SK-N-SH (cell line): ENCODE measurements around the gene C3orf22. TPM values are rescaled to one million over a fixed set of nuclear protein-coding genes. Genes with fewer than 3 reads are reported as not detected.

Experiments
- CTCF ChIA-PET: fragments of 300-600, 350-600 bp; formaldehyde crosslinking; extraction: SDS; loops from one replicate; lab custom pipeline; 2021; lab: Yijun Ruan, JAX
- POLR2A ChIA-PET: fragments of 350-600 bp; sonication (Branson Sonifier 250); formaldehyde crosslinking; extraction: SDS; loops from one replicate; lab custom pipeline; 2020; ENCODE audit warnings: antibody characterized with exemption, inconsistent platforms; lab: Yijun Ruan, JAX
- DNase-seq: peaks from one replicate; pipeline ENCODE4 v3.0.0; 2012
- H2AFZ ChIP-seq: fragments of 200-600 bp; sonication (generic); 2 replicates; pipeline ENCODE4 v1.8.1; 2016; ENCODE audit warnings: antibody characterized with exemption, mild to moderate bottlenecking, low read depth
- H3F3A ChIP-seq: fragments of 200-600 bp; sonication (generic); replicated peaks from 2 replicates; pipeline ENCODE3; 2016; ENCODE audit warnings: antibody characterized with exemption, mild to moderate bottlenecking; ENCODE audit not compliant: insufficient read depth
- H3K27ac ChIP-seq, 2 experiments: fragments of 200-500 bp in 1 of 2; fragments of 200-600 bp in 1 of 2; sonication (Bioruptor generic) in 1 of 2; sonication (generic), shearing (Covaris generic) in 1 of 2; 2 replicates each; pipeline versions ENCODE4 v1.5.1 to v1.6.1; 2014 to 2016; ENCODE audit warnings: low read depth in 2 of 2, inconsistent platforms in 1 of 2, low read length in 1 of 2, mild to moderate bottlenecking in 1 of 2, mixed read lengths in 1 of 2
- H3K27me3 ChIP-seq: fragments of 200-600 bp; sonication (generic), shearing (Covaris generic); 2 replicates; pipeline ENCODE4 v1.6.1; 2016; ENCODE audit warnings: mixed run types; ENCODE audit not compliant: insufficient read depth
- H3K36me3 ChIP-seq, 2 experiments: fragments of 200-500 bp in 1 of 2; fragments of 200-600 bp in 1 of 2; sonication (Bioruptor generic) in 1 of 2; sonication (generic) in 1 of 2; replicated peaks in 1 of 2; 2 replicates each; pipeline versions ENCODE3 to v1.5.1; 2014 to 2016; ENCODE audit warnings: low read length in 1 of 2, mild to moderate bottlenecking in 1 of 2; ENCODE audit not compliant: insufficient read depth in 2 of 2, control insufficient read depth in 1 of 2
- H3K4me1 ChIP-seq, 2 experiments: fragments of 200-500 bp in 1 of 2; fragments of 200-600 bp in 1 of 2; sonication (Bioruptor generic) in 1 of 2; sonication (generic), shearing (Covaris generic) in 1 of 2; 2 replicates each; pipeline versions ENCODE4 v1.5.1 to v1.6.1; 2014 to 2016; ENCODE audit warnings: low read depth in 1 of 2, low read length in 1 of 2, mixed run types in 1 of 2; ENCODE audit not compliant: insufficient read depth in 2 of 2, control insufficient read depth in 1 of 2
- H3K4me2 ChIP-seq: fragments of 200-600 bp; sonication (generic), shearing (Covaris generic); 2 replicates; pipeline ENCODE4 v1.6.1; 2017; ENCODE audit warnings: mixed run types
- H3K4me3 ChIP-seq, 2 experiments: fragments of 200-500 bp in 1 of 2; fragments of 200-600 bp in 1 of 2; sonication (Bioruptor generic) in 1 of 2; sonication (generic), shearing (Covaris generic) in 1 of 2; 2 replicates each; pipeline versions ENCODE4 v1.5.1 to v1.8.1; 2014 to 2016; ENCODE audit warnings: low read depth in 2 of 2, inconsistent platforms in 1 of 2, low read length in 1 of 2, mild to moderate bottlenecking in 1 of 2, mixed read lengths in 1 of 2, moderate library complexity in 1 of 2
- H3K79me2 ChIP-seq: fragments of 200-600 bp; sonication (generic); 2 replicates; pipeline ENCODE4 v1.8.1; 2017; ENCODE audit warnings: mild to moderate bottlenecking; ENCODE audit not compliant: insufficient read depth
- H3K9ac ChIP-seq: fragments of 200-600 bp; sonication (generic); 2 replicates; pipeline ENCODE4 v1.6.1; 2017; ENCODE audit warnings: mixed run types
- H3K9me2 ChIP-seq: fragments of 200-600 bp; sonication (generic); 2 replicates; pipeline ENCODE4 v1.6.1; 2017; ENCODE audit warnings: mixed run types
- H3K9me3 ChIP-seq: fragments of 200-600 bp; sonication (generic); 2 replicates; pipeline ENCODE4 v1.6.1; 2017; ENCODE audit warnings: mixed run types, mild to moderate bottlenecking, moderate library complexity
- H4K20me1 ChIP-seq: fragments of 200-600 bp; sonication (generic); 2 replicates; pipeline ENCODE4 v1.6.1; 2017; ENCODE audit warnings: mild to moderate bottlenecking, mixed run types; ENCODE audit not compliant: insufficient read depth
- ELF1 ChIP-seq: IDR thresholded peaks from 2 replicates; pipeline ENCODE4 v1.4.0; 2012
- EZH2phosphoT487 ChIP-seq: fragments of 200-600 bp; sonication (generic); IDR thresholded peaks from 2 replicates; pipeline ENCODE4 v1.6.1; 2017; ENCODE audit warnings: low read depth, mixed run types, mild to moderate bottlenecking, antibody characterized with exemption, moderate library complexity, borderline replicate concordance
- FOSL2 ChIP-seq: IDR thresholded peaks from 2 replicates; pipeline ENCODE4 v1.4.0; 2012; ENCODE audit warnings: low read depth, mild to moderate bottlenecking, moderate library complexity, borderline replicate concordance
- GABPA ChIP-seq: IDR thresholded peaks from 2 replicates; pipeline ENCODE4 v1.4.0; 2012; ENCODE audit warnings: low read depth, mild to moderate bottlenecking
- IRF3 ChIP-seq: fragments of 150-350 bp; IDR thresholded peaks from 2 replicates; pipeline ENCODE4 v1.6.1; 2016; ENCODE audit warnings: mild to moderate bottlenecking, low read depth, low read length
- MXI1 ChIP-seq: IDR thresholded peaks from 2 replicates; pipeline ENCODE4 v1.6.1; 2012; ENCODE audit warnings: mild to moderate bottlenecking, low read depth, low read length, improper control_type of control experiment
- NFIC ChIP-seq: IDR thresholded peaks from 2 replicates; pipeline ENCODE4 v1.4.0; 2012; ENCODE audit warnings: borderline replicate concordance
- PBX3 ChIP-seq: IDR thresholded peaks from 2 replicates; pipeline ENCODE4; 2012
- RAD21 ChIP-seq: IDR thresholded peaks from 2 replicates; pipeline ENCODE4 v1.6.1; 2012; ENCODE audit warnings: mild to moderate bottlenecking, low read length
- RCOR1 ChIP-seq: fragments of 150-350 bp; IDR thresholded peaks from 2 replicates; pipeline ENCODE4 v1.6.1; 2017; ENCODE audit warnings: antibody characterized with exemption, low read length
- REST ChIP-seq: IDR thresholded peaks from 2 replicates; pipeline ENCODE4 v1.6.1; 2012; ENCODE audit warnings: mild to moderate bottlenecking, low read depth, low read length, moderate library complexity
- RFX5 ChIP-seq: IDR thresholded peaks from 2 replicates; pipeline ENCODE4 v1.6.1; 2012; ENCODE audit warnings: mild to moderate bottlenecking, improper control_type of control experiment, low read length
- SIN3A ChIP-seq: IDR thresholded peaks from 2 replicates; pipeline ENCODE4 v1.6.1; 2012; ENCODE audit warnings: low read depth, mild to moderate bottlenecking, low read length, moderate library complexity, borderline replicate concordance
- TAF1 ChIP-seq: IDR thresholded peaks from 2 replicates; pipeline ENCODE4 v1.6.1; 2012; ENCODE audit warnings: low read depth, mild to moderate bottlenecking, low read length, moderate library complexity, borderline replicate concordance
- TCF12 ChIP-seq: IDR thresholded peaks from 2 replicates; pipeline ENCODE4 v1.4.0; 2012
- USF1 ChIP-seq: IDR thresholded peaks from 2 replicates; pipeline ENCODE4 v1.4.0; 2012; ENCODE audit warnings: low read depth, borderline replicate concordance
- USF2 ChIP-seq: fragments of 150-350 bp; IDR thresholded peaks from 2 replicates; pipeline ENCODE4 v1.6.1; 2017; ENCODE audit warnings: antibody characterized with exemption, low read length, low read depth, borderline replicate concordance
- YY1 ChIP-seq: IDR thresholded peaks from 2 replicates; pipeline ENCODE4 v1.4.0; 2012; ENCODE audit warnings: low read depth, mild to moderate bottlenecking
- WGBS: methylation state at CpG from one replicate; pipeline ENCODE4 v1.1.6; 2017; ENCODE audit warnings: low lambda C conversion rate; 5-methylcytosine and 5-hydroxymethylcytosine counted together
- polyA plus RNA-seq, 3 experiments: library from polyadenylated mRNA; depleted of rRNA; stranded (reverse); fragments of >200 nt; gene quantifications; 2 replicates each; pipeline ENCODE4 v1.2.3, GENCODE V29; 2012
- TF ChIP-seq, protein P1 (sequence below): IDR thresholded peaks from 2 replicates; pipeline ENCODE4 v1.4.0; 2012; ENCODE audit warnings: low read depth

Gene C3orf22
- polyA plus RNA-seq, 1 of the 3 experiments (the other 2 are of a cell fraction): not detected

- TF ChIP-seq REST (no peak), ELF1 (no peak), TAF1 (no peak), USF1 (no peak), FOSL2 (no peak)
Measured at GRCh38 chr3:126578702-126579101, 20.0 kb upstream of the C3orf22 start (continued).

- H3K27me3 ChIP-seq: no peaks in the 10 kb centered on the region
- WGBS: 67% methylated on average over 2 of the region's 2 CpGs
- POLR2A ChIA-PET: no interaction called here
- H4K20me1 ChIP-seq: no peaks in the 10 kb centered on the region
- CTCF ChIA-PET: no interaction called here
- no peaks in the 10 kb centered on the region for H3K9me2 ChIP-seq
- TF ChIP-seq TAF1: no peak
- TF ChIP-seq TCF12: no peak
- no peak for TF ChIP-seq SIN3A
- no peak for TF ChIP-seq FOSL2
- no peak for TF ChIP-seq EZH2phosphoT487
- TF ChIP-seq MXI1: no peak
- TF ChIP-seq PBX3: no peak
- TF ChIP-seq GABPA: no peak
- TF ChIP-seq, protein P1, sequence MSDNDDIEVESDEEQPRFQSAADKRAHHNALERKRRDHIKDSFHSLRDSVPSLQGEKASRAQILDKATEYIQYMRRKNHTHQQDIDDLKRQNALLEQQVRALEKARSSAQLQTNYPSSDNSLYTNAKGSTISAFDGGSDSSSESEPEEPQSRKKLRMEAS: no peak
- TF ChIP-seq RFX5: no peak
- TF ChIP-seq RAD21: no peak
- no peak for TF ChIP-seq RCOR1
- no peak for TF ChIP-seq REST
- TF ChIP-seq USF2: no peak
- TF ChIP-seq IRF3: no peak
- TF ChIP-seq YY1: no peak
- TF ChIP-seq NFIC: no peak
- no peak for TF ChIP-seq USF1
- H3K79me2 ChIP-seq: no peaks in the 10 kb centered on the region
- no peaks in the 10 kb centered on the region; a peak in 1 of 4 replicates for H3K4me1 ChIP-seq
- H3K36me3 ChIP-seq: no peaks in the 10 kb centered on the region
- no peak for DNase-seq
- no peak overlapping the region for H3K9ac ChIP-seq
- H3K4me2 ChIP-seq: no peak overlapping the region
- H3K27ac ChIP-seq: no peak overlapping the region
- H3K4me3 ChIP-seq: no peak overlapping the region
- no peaks in the 10 kb centered on the region for H3F3A ChIP-seq
- H3K9me3 ChIP-seq: no peaks in the 10 kb centered on the region
- no peak overlapping the region for H2AFZ ChIP-seq
Measured at GRCh38 chr3:126577261-126577660, 18.5 kb upstream of the C3orf22 start.
